CD14-positive monocyte (primary cell): ENCODE measurements around the gene PALS1. TPM values are rescaled to one million over a fixed set of nuclear protein-coding genes. Genes with fewer than 3 reads are reported as not detected.

Experiments
- DNase-seq, 3 donors: peaks; one replicate each; pipeline ENCODE4 v3.0.0-alpha.2; 2011 to 2022
- H2AFZ ChIP-seq: 2 replicates; pipeline ENCODE4 v1.6.0; 2012; ENCODE audit warnings: mild to moderate bottlenecking, low read depth, low read length, inconsistent platforms; ENCODE audit not compliant: insufficient read depth, poor library complexity, severe bottlenecking
- H3K27ac ChIP-seq, 2 donors: 1 replicate in 1 of 2; 2 replicates in 1 of 2; pipeline ENCODE4 v1.5.1; 2012 to 2013; ENCODE audit warnings: low read length in 2 of 2, control low read depth in 1 of 2, inconsistent platforms in 1 of 2, low read depth in 1 of 2, mild to moderate bottlenecking in 1 of 2
- H3K27me3 ChIP-seq, 2 donors: one replicate each; pipeline versions ENCODE4 v1.6.0 to v1.6.1; 2011 to 2013; ENCODE audit warnings: low read length in 2 of 2; ENCODE audit not compliant: control insufficient read depth in 2 of 2, insufficient read depth in 2 of 2
- H3K36me3 ChIP-seq, 2 donors: replicated peaks in 1 of 2; 1 replicate in 1 of 2; 2 replicates in 1 of 2; pipeline versions ENCODE4 v1.5.1 to v1.6.1; 2012 to 2013; ENCODE audit warnings: low read length in 2 of 2, control low read depth in 1 of 2, inconsistent platforms in 1 of 2, mild to moderate bottlenecking in 1 of 2; ENCODE audit not compliant: insufficient read depth in 2 of 2, control insufficient read depth in 1 of 2
- H3K4me1 ChIP-seq, 2 donors: 1 replicate in 1 of 2; 2 replicates in 1 of 2; pipeline versions ENCODE4 v1.5.1 to v1.6.1; 2012 to 2013; ENCODE audit warnings: low read length in 2 of 2, control low read depth in 1 of 2, inconsistent platforms in 1 of 2, mild to moderate bottlenecking in 1 of 2, moderate library complexity in 1 of 2; ENCODE audit not compliant: insufficient read depth in 2 of 2, control insufficient read depth in 1 of 2
- H3K4me2 ChIP-seq: replicated peaks from 2 replicates; pipeline ENCODE3; 2012; ENCODE audit warnings: low read length, moderate library complexity, mild to moderate bottlenecking; ENCODE audit not compliant: poor library complexity, severe bottlenecking; ENCODE audit errors: extremely low read depth
- H3K4me3 ChIP-seq, 3 experiments: fragments of 200-600 bp in 1 of 3; sonication (generic) in 1 of 3; replicated peaks in 1 of 3; 1 replicate in 2 of 3; 2 replicates in 1 of 3; pipeline ENCODE4 v1.5.1; 2011 to 2013; ENCODE audit warnings: low read length in 3 of 3, mild to moderate bottlenecking in 3 of 3, control low read depth in 2 of 3, low read depth in 2 of 3, inconsistent platforms in 1 of 3, moderate library complexity in 1 of 3
- H3K79me2 ChIP-seq: 2 replicates; pipeline ENCODE4 v1.6.0; 2012; ENCODE audit warnings: mild to moderate bottlenecking, control low read depth, inconsistent platforms, low read length, moderate library complexity; ENCODE audit not compliant: insufficient read depth
- H3K9ac ChIP-seq: 2 replicates; pipeline ENCODE4 v1.6.0; 2017; ENCODE audit warnings: low read length, mild to moderate bottlenecking; ENCODE audit not compliant: insufficient read depth, poor library complexity, severe bottlenecking
- H3K9me3 ChIP-seq, 2 donors: replicated peaks in 1 of 2; 1 replicate in 1 of 2; 2 replicates in 1 of 2; pipeline versions ENCODE4 v1.5.1 to v1.6.1; 2012 to 2013; ENCODE audit warnings: low read length in 2 of 2, control low read depth in 1 of 2; ENCODE audit not compliant: control insufficient read depth in 1 of 2, insufficient read depth in 1 of 2
- H4K20me1 ChIP-seq: 2 replicates; pipeline ENCODE4 v1.6.0; 2012; ENCODE audit warnings: mild to moderate bottlenecking, low read length, control low read depth, moderate library complexity; ENCODE audit not compliant: insufficient read depth
- H3K27ac Mint-ChIP-seq, 7 donors: one replicate each; pipeline ENCODE4 v1.8.0; 2020; ENCODE audit warnings: mild to moderate bottlenecking in 7 of 7, mixed read lengths in 7 of 7, moderate library complexity in 6 of 7, inconsistent platforms in 2 of 7
- H3K27me3 Mint-ChIP-seq, 3 donors: one replicate each; pipeline ENCODE4 v1.8.0; 2021 to 2022; ENCODE audit warnings: low read depth in 3 of 3, mild to moderate bottlenecking in 3 of 3, mixed read lengths in 3 of 3, moderate library complexity in 3 of 3, inconsistent platforms in 1 of 3
- H3K36me3 Mint-ChIP-seq, 2 donors: one replicate each; pipeline ENCODE4 v1.8.0; 2020; ENCODE audit warnings: mixed read lengths in 2 of 2, inconsistent platforms in 1 of 2, mild to moderate bottlenecking in 1 of 2
- H3K4me1 Mint-ChIP-seq: one replicate; pipeline ENCODE4 v1.8.0; 2020; ENCODE audit warnings: mild to moderate bottlenecking, mixed read lengths
- H3K4me3 Mint-ChIP-seq, 2 donors: one replicate each; pipeline ENCODE4 v1.8.0; 2020; ENCODE audit warnings: mild to moderate bottlenecking in 2 of 2, mixed read lengths in 2 of 2, moderate library complexity in 1 of 2
- H3K9me3 Mint-ChIP-seq, 7 donors: one replicate each; pipeline ENCODE4 v1.8.0; 2020 to 2022; ENCODE audit warnings: mixed read lengths in 7 of 7, mild to moderate bottlenecking in 6 of 7, moderate library complexity in 6 of 7, inconsistent platforms in 2 of 7
- CTCF ChIP-seq: fragments of 200-600 bp; IDR thresholded peaks from one replicate; pipeline ENCODE4 v1.8.0; 2022; ENCODE audit warnings: antibody characterized with exemption, mild to moderate bottlenecking
- WGBS: methylation state at CpG from one replicate; pipeline ENCODE4 v1.1.5; 2013; ENCODE audit warnings: missing lambda C conversion rate; ENCODE audit not compliant: insufficient coverage; 5-methylcytosine and 5-hydroxymethylcytosine counted together
- intact Hi-C, 2 donors: fragments of 100-400 bp; cut with micrococcal nuclease; formaldehyde crosslinking; loops; one replicate each; pipeline versions ENCODE4 v1.15.0 to v1.15.1; 2023
- polyA plus RNA-seq, 3 donors: library from polyadenylated mRNA; depleted of rRNA in 1 of 3; unstranded in 2 of 3; stranded (reverse) in 1 of 3; fragments of 300-500 nt in 2 of 3; fragments of >200 nt in 1 of 3; fragmentation: Illumina TruSeq in 2 of 3; gene quantifications; 1 replicate in 2 of 3; 2 replicates in 1 of 3; pipeline ENCODE4 v1.2.3, GENCODE V29; 2012 to 2021

PALS1 gene
- polyA plus RNA-seq, 3 donors = 0.95 to 2.0 (median 2.0) TPM

- peaks cover 0 to 6% (median 0%) of the 10 kb centered on the region in 7 donors for H3K9me3 Mint-ChIP-seq
- H3K9ac ChIP-seq = no peak overlapping the region
- no peaks in the 10 kb centered on the region for H3K4me1 ChIP-seq
- no peak overlapping the region for H2AFZ ChIP-seq
- no peak for DNase-seq
- H3K27me3 Mint-ChIP-seq = peaks cover 0 to 3% (median 2%) of the 10 kb centered on the region in 3 donors
- H3K4me3 ChIP-seq = no peak overlapping the region
- H3K79me2 ChIP-seq = no peaks in the 10 kb centered on the region
- peaks cover 11 to 21% of the 10 kb centered on the region in 2 donors for H3K36me3 Mint-ChIP-seq
- H3K27ac ChIP-seq = no peak overlapping the region
- no peaks in the 10 kb centered on the region for H4K20me1 ChIP-seq
- no peak overlapping the region for H3K4me3 Mint-ChIP-seq
- TF ChIP-seq CTCF = no peak
- no peaks in the 10 kb centered on the region for H3K9me3 ChIP-seq
- no peak overlapping the region for H3K4me2 ChIP-seq
- no peaks in the 10 kb centered on the region for H3K4me1 Mint-ChIP-seq
- intact Hi-C loops = no loop called here
- H3K36me3 ChIP-seq = no peaks in the 10 kb centered on the region
- no peak overlapping the region for H3K27ac Mint-ChIP-seq
- no peaks in the 10 kb centered on the region for H3K27me3 ChIP-seq
Observed at GRCh38 chr14:67276131-67276530, 34.9 kb downstream of the PALS1 start.

GRCh38 chr14:67280506-67280905 is 39.3 kb downstream of the PALS1 start:
- Histone ChIP-seq H4K20me1 (no peaks in the 10 kb centered on the region), H3K9ac (no peak overlapping the region), H3K4me3 (no peak overlapping the region), H3K9me3 (no peaks in the 10 kb centered on the region), H3K27ac (no peak overlapping the region), H2AFZ (no peak overlapping the region), H3K79me2 (no peaks in the 10 kb centered on the region), H3K36me3 (no peaks in the 10 kb centered on the region), H3K4me2 (no peak overlapping the region), H3K4me1 (no peaks in the 10 kb centered on the region), H3K27me3 (no peaks in the 10 kb centered on the region)
- no peaks in the 10 kb centered on the region for H3K9me3 Mint-ChIP-seq
- peaks cover 4 to 12% of the 10 kb centered on the region in 2 donors for H3K36me3 Mint-ChIP-seq
- DNase-seq = no peak
- no peak overlapping the region for H3K4me3 Mint-ChIP-seq
- no peak overlapping the region for H3K27ac Mint-ChIP-seq
- H3K4me1 Mint-ChIP-seq = no peaks in the 10 kb centered on the region
- TF ChIP-seq CTCF = no peak
- WGBS = 100% methylated on average over 2 of the region's 2 CpGs
- intact Hi-C loops = loop anchor here in 1 of 2 donors (10.0 kb wide), 1 partner anchor 926 kb away; no protein-coding TSS in a partner anchor
- peaks cover 0 to 3% (median 0%) of the 10 kb centered on the region in 3 donors for H3K27me3 Mint-ChIP-seq
